DOHH2 (cell line): Measurements from ENCODE around the gene BEST2.

Source experiments
- H3F3A ChIP-seq: fragments of 200-600 bp; sonication (generic), shearing (Covaris generic); 2 replicates; pipeline ENCODE4 v1.6.0; 2016; ENCODE audit warnings: antibody characterized with exemption, mild to moderate bottlenecking; ENCODE audit not compliant: control insufficient read depth, insufficient read depth
- H3K27ac ChIP-seq: fragments of 200-600 bp; sonication (generic); 2 replicates; pipeline ENCODE4 v1.5.1; 2014; ENCODE audit warnings: low read depth, mild to moderate bottlenecking, low read length, moderate library complexity
- H3K27me3 ChIP-seq: fragments of 200-600 bp; sonication (generic); 2 replicates; pipeline ENCODE4 v1.6.1; 2014; ENCODE audit warnings: mild to moderate bottlenecking, low read length, mixed read lengths; ENCODE audit not compliant: control insufficient read depth
- H3K36me3 ChIP-seq: fragments of 200-600 bp; sonication (generic); 2 replicates; pipeline ENCODE4 v1.6.1; 2014; ENCODE audit warnings: mild to moderate bottlenecking, low read length, moderate library complexity, mixed read lengths; ENCODE audit not compliant: control insufficient read depth
- H3K4me1 ChIP-seq: fragments of 200-600 bp; sonication (generic); 2 replicates; pipeline ENCODE4 v1.6.1; 2014; ENCODE audit warnings: mild to moderate bottlenecking, low read length, mixed read lengths; ENCODE audit not compliant: control insufficient read depth
- H3K4me2 ChIP-seq: fragments of 200-600 bp; sonication (generic); 2 replicates; pipeline ENCODE4 v1.6.0; 2014; ENCODE audit warnings: mild to moderate bottlenecking, low read length, moderate library complexity
- H3K4me3 ChIP-seq: fragments of 200-600 bp; sonication (generic); 2 replicates; pipeline ENCODE4 v1.5.1; 2014; ENCODE audit warnings: mild to moderate bottlenecking, low read length, mixed read lengths
- H3K79me2 ChIP-seq: fragments of 200-600 bp; sonication (generic); 2 replicates; pipeline ENCODE4 v1.6.1; 2014; ENCODE audit warnings: mild to moderate bottlenecking, low read length, mixed read lengths; ENCODE audit not compliant: control insufficient read depth
- H3K9me2 ChIP-seq: fragments of 200-600 bp; sonication (generic); replicated peaks from 2 replicates; pipeline ENCODE4 v1.6.1; 2014; ENCODE audit warnings: mild to moderate bottlenecking, low read length, mixed read lengths; ENCODE audit not compliant: control insufficient read depth
- H3K9me3 ChIP-seq: fragments of 200-600 bp; sonication (generic); 2 replicates; pipeline ENCODE4 v1.6.1; 2014; ENCODE audit warnings: antibody characterized with exemption, low read length, mixed read lengths; ENCODE audit not compliant: control insufficient read depth, insufficient read depth
- H4K20me1 ChIP-seq: fragments of 200-600 bp; sonication (generic); 2 replicates; pipeline ENCODE4 v1.6.0; 2014; ENCODE audit warnings: low read depth, mild to moderate bottlenecking, antibody characterized with exemption, low read length, moderate library complexity; ENCODE audit not compliant: control insufficient read depth, insufficient read depth
- CTCF ChIP-seq: fragments of 200-600 bp; sonication (generic); IDR thresholded peaks from one replicate; pipeline ENCODE4 v1.5.1; 2014; ENCODE audit warnings: antibody characterized with exemption, mild to moderate bottlenecking, low read depth, low read length; ENCODE audit not compliant: poor library complexity, severe bottlenecking
- EZH2phosphoT487 ChIP-seq: fragments of 200-600 bp; sonication (generic); IDR thresholded peaks from 2 replicates; pipeline ENCODE4 v1.6.1; 2017; ENCODE audit warnings: borderline replicate concordance, mild to moderate bottlenecking, antibody characterized with exemption, low read length, moderate library complexity, mixed read lengths

The BEST2 gene

GRCh38 chr19:12777217-12778016, 25.8 kb downstream of the BEST2 start:
- Histone ChIP-seq H3K27me3 (no peaks in the 10 kb centered on the region), H3K4me3 (peak overlapping the region; percentile 91), H3K4me2 (peak overlapping the region; percentile 99), H3K9me3 (no peaks in the 10 kb centered on the region), H3K27ac (peak overlapping the region; percentile 50), H3K36me3 (peaks cover 3% of the 10 kb centered on the region; the same call in 1 of the 2 replicates), H3K9me2 (no peaks in the 10 kb centered on the region), H3K79me2 (no peaks in the 10 kb centered on the region), H4K20me1 (no peaks in the 10 kb centered on the region), H3F3A (peaks cover 17% of the 10 kb centered on the region), H3K4me1 (peaks cover 50% of the 10 kb centered on the region)
- TF ChIP-seq CTCF (peak; percentile 100), EZH2phosphoT487 (no peak)

- Histone ChIP-seq H3K36me3 (peaks cover 3% of the 10 kb centered on the region; the same call in 1 of the 2 replicates), H3K9me3 (no peaks in the 10 kb centered on the region), H3F3A (peaks cover 17% of the 10 kb centered on the region), H3K4me3 (peak overlapping the region; percentile 91), H3K4me1 (peaks cover 58% of the 10 kb centered on the region), H3K27ac (peak overlapping the region; percentile 50), H3K79me2 (no peaks in the 10 kb centered on the region), H3K9me2 (no peaks in the 10 kb centered on the region), H3K4me2 (peak overlapping the region; percentile 99), H4K20me1 (no peaks in the 10 kb centered on the region), H3K27me3 (no peaks in the 10 kb centered on the region)
- TF ChIP-seq EZH2phosphoT487 = no peak
Measured at GRCh38 chr19:12778017-12778904, 26.7 kb downstream of the BEST2 start.

GRCh38 chr19:12778905-12779161, 27.2 kb downstream of the BEST2 start:
- Histone ChIP-seq H3K4me1 (peaks cover 64% of the 10 kb centered on the region), H3F3A (peaks cover 19% of the 10 kb centered on the region), H3K4me2 (peak overlapping the region; percentile 99), H3K9me2 (no peaks in the 10 kb centered on the region), H3K79me2 (no peaks in the 10 kb centered on the region), H4K20me1 (no peaks in the 10 kb centered on the region), H3K27ac (peak overlapping the region; percentile 50), H3K27me3 (no peaks in the 10 kb centered on the region), H3K4me3 (peak overlapping the region; percentile 91), H3K36me3 (peaks cover 3% of the 10 kb centered on the region; the same call in 1 of the 2 replicates), H3K9me3 (no peaks in the 10 kb centered on the region)
- TF ChIP-seq CTCF (no peak), EZH2phosphoT487 (no peak)
